Peyer's patch (tissue), 4 donors: ENCODE results near the gene SYNGAP1.

Source experiments
- POLR2A ChIP-seq, 2 donors: fragments of 450-650 bp; IDR thresholded peaks; one replicate each; pipeline ENCODE4 v1.5.1; 2017; ENCODE audit warnings: antibody characterized with exemption in 2 of 2, mild to moderate bottlenecking in 2 of 2, moderate library complexity in 2 of 2
- TF ChIP-seq, protein P1 (sequence below), 6 experiments: fragments of 450-650 bp in 4 of 6; fragments of 200-600 bp in 2 of 6; sonication (generic) in 1 of 6; IDR thresholded peaks; one replicate each; pipeline ENCODE4 v1.5.1; 2017 to 2019; ENCODE audit warnings: antibody characterized with exemption in 6 of 6, mild to moderate bottlenecking in 3 of 6, moderate library complexity in 1 of 6

DNA sequence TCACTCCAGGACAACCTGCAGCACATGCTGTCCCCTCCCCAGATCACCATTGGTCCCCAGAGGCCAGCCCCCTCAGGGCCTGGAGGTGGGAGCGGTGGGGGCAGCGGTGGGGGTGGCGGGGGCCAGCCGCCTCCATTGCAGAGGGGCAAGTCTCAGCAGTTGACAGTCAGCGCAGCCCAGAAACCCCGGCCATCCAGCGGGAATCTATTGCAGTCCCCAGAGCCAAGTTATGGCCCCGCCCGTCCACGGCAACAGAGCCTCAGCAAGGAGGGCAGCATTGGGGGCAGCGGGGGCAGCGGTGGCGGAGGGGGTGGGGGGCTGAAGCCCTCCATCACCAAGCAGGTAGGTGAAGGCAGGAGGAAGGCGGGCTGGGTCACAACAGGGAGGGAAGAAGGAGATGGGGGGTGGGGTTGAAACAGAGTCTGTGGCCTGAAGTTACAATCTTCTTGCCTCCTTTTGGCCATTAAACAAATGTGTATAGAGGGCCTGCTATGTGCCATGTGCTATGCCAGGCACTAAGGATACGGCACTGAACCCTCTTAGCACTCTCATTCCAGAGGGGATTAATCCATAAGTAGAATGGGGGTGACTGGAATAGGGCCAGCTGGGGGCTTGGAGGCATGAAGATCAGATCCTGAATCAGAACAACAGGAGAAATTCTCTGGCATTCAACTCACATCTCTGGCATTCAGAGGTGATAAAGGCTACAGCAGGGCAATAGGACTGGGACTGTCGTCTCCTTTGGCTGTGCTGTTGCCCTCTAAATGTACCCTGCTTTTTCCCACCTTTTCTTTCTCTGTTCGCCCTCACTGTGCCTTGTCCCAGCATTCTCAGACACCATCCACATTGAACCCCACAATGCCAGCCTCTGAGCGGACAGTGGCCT is 24.0 kb downstream of the SYNGAP1 start:
- TF ChIP-seq, protein P1, sequence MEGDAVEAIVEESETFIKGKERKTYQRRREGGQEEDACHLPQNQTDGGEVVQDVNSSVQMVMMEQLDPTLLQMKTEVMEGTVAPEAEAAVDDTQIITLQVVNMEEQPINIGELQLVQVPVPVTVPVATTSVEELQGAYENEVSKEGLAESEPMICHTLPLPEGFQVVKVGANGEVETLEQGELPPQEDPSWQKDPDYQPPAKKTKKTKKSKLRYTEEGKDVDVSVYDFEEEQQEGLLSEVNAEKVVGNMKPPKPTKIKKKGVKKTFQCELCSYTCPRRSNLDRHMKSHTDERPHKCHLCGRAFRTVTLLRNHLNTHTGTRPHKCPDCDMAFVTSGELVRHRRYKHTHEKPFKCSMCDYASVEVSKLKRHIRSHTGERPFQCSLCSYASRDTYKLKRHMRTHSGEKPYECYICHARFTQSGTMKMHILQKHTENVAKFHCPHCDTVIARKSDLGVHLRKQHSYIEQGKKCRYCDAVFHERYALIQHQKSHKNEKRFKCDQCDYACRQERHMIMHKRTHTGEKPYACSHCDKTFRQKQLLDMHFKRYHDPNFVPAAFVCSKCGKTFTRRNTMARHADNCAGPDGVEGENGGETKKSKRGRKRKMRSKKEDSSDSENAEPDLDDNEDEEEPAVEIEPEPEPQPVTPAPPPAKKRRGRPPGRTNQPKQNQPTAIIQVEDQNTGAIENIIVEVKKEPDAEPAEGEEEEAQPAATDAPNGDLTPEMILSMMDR (IDR thresholded peaks at IDR 0.05): no peak
- no peak for TF ChIP-seq POLR2A (IDR thresholded peaks at IDR 0.05)
